Upper lobe of right lung (tissue), 1 donor: ENCODE data around the gene METTL9. TPM values are rescaled to one million over a fixed set of nuclear protein-coding genes. Genes with fewer than 3 reads are reported as not detected.

Experiments used
- ATAC-seq: fragments of 200-7000 bp; cut with Tn5 transposase; one replicate; pipeline ENCODE4 v1.9.1; 2020; ENCODE audit warnings: mild to moderate bottlenecking, moderate library complexity
- DNase-seq: peaks from one replicate; pipeline ENCODE4 v3.0.0-alpha.2; 2020
- H3K27ac ChIP-seq: fragments of 200-600 bp; one replicate; pipeline ENCODE4 v1.8.0; 2022
- H3K27me3 ChIP-seq: fragments of 200-600 bp; one replicate; pipeline ENCODE4 v1.8.0; 2022; ENCODE audit warnings: mild to moderate bottlenecking
- H3K36me3 ChIP-seq: fragments of 200-600 bp; one replicate; pipeline ENCODE4 v1.8.0; 2022
- H3K4me1 ChIP-seq: fragments of 200-600 bp; one replicate; pipeline ENCODE4 v1.8.0; 2022
- H3K4me3 ChIP-seq: fragments of 200-600 bp; one replicate; pipeline ENCODE4 v1.8.0; 2022; ENCODE audit warnings: mild to moderate bottlenecking
- H3K9me3 ChIP-seq: fragments of 200-600 bp; one replicate; pipeline ENCODE4 v1.8.0; 2022
- CTCF ChIP-seq: fragments of 200-600 bp; IDR thresholded peaks from one replicate; pipeline ENCODE4 v1.8.0; 2022; ENCODE audit warnings: antibody characterized with exemption
- intact Hi-C: fragments of 100-400 bp; cut with DNase I; formaldehyde crosslinking; loops from one replicate; pipeline ENCODE4 v1.11.0; 2022
- total RNA-seq: library from RNA; stranded (reverse); fragmentation: NEBNext Ultra II Directional; extraction: Animal tissue kit (Norgen Biotek cat#: 25700); gene quantifications from one replicate; pipeline ENCODE4 v1.2.1, GENCODE V29; 2021
- donor health status: DM: no; HTN: yes; CAD: no; lungs with severe emphysema.

Gene METTL9
- total RNA-seq, 1 donor from 2014 or later, result 84.0 TPM

GRCh38 chr16:21697032-21697431, 97.7 kb downstream of the METTL9 start:
- Histone ChIP-seq H3K27me3 (no peaks in the 10 kb centered on the region), H3K4me3 (no peak overlapping the region), H3K27ac (no peak overlapping the region), H3K36me3 (no peaks in the 10 kb centered on the region), H3K9me3 (no peaks in the 10 kb centered on the region), H3K4me1 (no peaks in the 10 kb centered on the region)
- intact Hi-C loops, result no loop called here
- no peak for DNase-seq
- no peak for ATAC-seq
- no peak for TF ChIP-seq CTCF

- intact Hi-C loops, result no loop called here
- TF ChIP-seq CTCF, result no peak
- Histone ChIP-seq H3K9me3 (no peaks in the 10 kb centered on the region), H3K36me3 (no peaks in the 10 kb centered on the region), H3K4me3 (no peak overlapping the region), H3K4me1 (no peaks in the 10 kb centered on the region), H3K27me3 (no peaks in the 10 kb centered on the region), H3K27ac (no peak overlapping the region)
- ATAC-seq, result peak; percentile 43
- no peak for DNase-seq
Measured at GRCh38 chr16:21698169-21699032, 99.0 kb downstream of the METTL9 start.

- no peak for TF ChIP-seq CTCF
- H3K27me3 ChIP-seq, result no peaks in the 10 kb centered on the region
- intact Hi-C loops, result loop anchor here (5.0 kb wide), 1 partner anchor 119 kb away; no protein-coding TSS in a partner anchor
- H3K4me3 ChIP-seq, result no peak overlapping the region
- no peaks in the 10 kb centered on the region for H3K4me1 ChIP-seq
- H3K36me3 ChIP-seq, result no peaks in the 10 kb centered on the region
- no peak for DNase-seq
- no peaks in the 10 kb centered on the region for H3K9me3 ChIP-seq
- no peak for ATAC-seq
- H3K27ac ChIP-seq, result no peak overlapping the region
Measured at GRCh38 chr16:21701271-21701670, 101.9 kb downstream of the METTL9 start.

GRCh38 chr16:21702276-21702675, 102.9 kb downstream of the METTL9 start:
- Histone ChIP-seq H3K27ac (no peak overlapping the region), H3K4me3 (no peak overlapping the region), H3K9me3 (no peaks in the 10 kb centered on the region), H3K4me1 (no peaks in the 10 kb centered on the region), H3K36me3 (no peaks in the 10 kb centered on the region), H3K27me3 (no peaks in the 10 kb centered on the region)
- ATAC-seq, result no peak
- no peak for TF ChIP-seq CTCF
- intact Hi-C loops, result loop anchor here (5.0 kb wide), 1 partner anchor 120 kb away; no protein-coding TSS in a partner anchor
- DNase-seq, result no peak

GRCh38 chr16:21703156-21703555, 103.8 kb downstream of the METTL9 start:
- DNase-seq (no peak), ATAC-seq (no peak)
- Histone ChIP-seq H3K9me3 (no peaks in the 10 kb centered on the region), H3K4me1 (no peaks in the 10 kb centered on the region), H3K4me3 (no peak overlapping the region), H3K27ac (no peak overlapping the region), H3K27me3 (peaks cover 4% of the 10 kb centered on the region), H3K36me3 (no peaks in the 10 kb centered on the region)
- intact Hi-C loops, result loop anchor here (5.0 kb wide), 1 partner anchor 121 kb away; no protein-coding TSS in a partner anchor
- no peak for TF ChIP-seq CTCF
